ENCODE measurements around the gene VAV2. TPM values are rescaled to one million over a fixed set of nuclear protein-coding genes. Genes with fewer than 3 reads are reported as not detected.

Gene VAV2
- total and polyA plus RNA-seq, 9 of the 15 experiments (the other 6 are each of a cell fraction or from before 2014, with no cell fraction given) = 0.01 to 2.7 (median 1.0) TPM; not detected in 1

GRCh38 chr9:133796562-133796961, 195.6 kb downstream of the VAV2 start:
- Histone ChIP-seq H3K9me3 (replicated peaks; ENCODE audit: control insufficient read depth, insufficient read depth, low read depth, low read length) (no peaks in the 10 kb centered on the region), H3K4me2 (ENCODE audit: insufficient read depth, low read length) (no peak overlapping the region), H3K79me2 (ENCODE audit: control insufficient read depth, insufficient read depth, low read length) (no peaks in the 10 kb centered on the region), H3K4me1 (replicated peaks in 1 of 2; ENCODE audit: control insufficient read depth in 2 of 2, insufficient read depth in 2 of 2, low read length in 2 of 2) (peaks cover 0 to 18% of the 10 kb centered on the region in 2 experiments; a peak in 2 of 5 replicates), H2AFZ (ENCODE audit: low read depth, low read length) (no peak overlapping the region), H3K36me3 (ENCODE audit: control insufficient read depth, insufficient read depth, low read length) (no peaks in the 10 kb centered on the region), H3K4me3 (no peak overlapping the region), H3K27ac (ENCODE audit: extremely low read depth, low read depth, low read length) (no peak overlapping the region), H3K27me3 (ENCODE audit: control insufficient read depth in 2 of 2, insufficient read depth in 2 of 2, low read length in 2 of 2) (peaks cover 15 to 76% of the 10 kb centered on the region in 2 experiments; a peak in 4 of 5 replicates), H4K20me1 (replicated peaks; ENCODE audit: control insufficient read depth, insufficient read depth, low read length) (peaks cover 4% of the 10 kb centered on the region), H3K9ac (ENCODE audit: insufficient read depth in 1 of 2, low read depth in 2 of 2, low read length in 2 of 2) (no peak overlapping the region), H3K9me1 (ENCODE audit: control insufficient read depth, insufficient read depth, low read length) (no peaks in the 10 kb centered on the region)
- intact Hi-C loops (cut with micrococcal nuclease) (no loop called here), in situ Hi-C loops (cut with MboI) (no loop called here)
- CTCF ChIA-PET (ENCODE audit: low intra/inter-chr PET ratio) = no interaction called here
- POLR2A ChIA-PET = no interaction called here
- FAIRE-seq (no peak), ATAC-seq (no peak), DNase-seq (ENCODE audit: extremely low read depth in 1 of 4, low spot score in 3 of 4) (no peak)
- no TSS peak for BruUV-seq (replicated peaks)
- no peak for TF ChIP-seq PTRF (tag; IDR thresholded peaks at IDR 0.05)
- no peak for TF ChIP-seq U2AF1 (optimal IDR thresholded peaks at IDR 0.05; ENCODE audit: low read depth, low read length)
- TF ChIP-seq ZNF318 (IDR thresholded peaks at IDR 0.05; ENCODE audit: borderline replicate concordance in 1 of 2, low read depth in 1 of 2) = no peak
- no peak for TF ChIP-seq MED1 (CRISPR knock-in tag; IDR thresholded peaks at IDR 0.05; ENCODE audit: borderline replicate concordance)
- TF ChIP-seq ZNF445 (CRISPR knock-in tag; IDR thresholded peaks at IDR 0.05; ENCODE audit: low read depth) = no peak
- TF ChIP-seq STAT6 (CRISPR knock-in tag; IDR thresholded peaks at IDR 0.05) = no peak
- no peak for TF ChIP-seq PHB (CRISPR knock-in tag; IDR thresholded peaks at IDR 0.05)
- no peak for TF ChIP-seq ELK1 (CRISPR knock-in tag; IDR thresholded peaks at IDR 0.05)
- TF ChIP-seq CHD4 (IDR thresholded peaks at IDR 0.05; ENCODE audit: insufficient read depth, insufficient replicate concordance, low read depth, low read length, poor library complexity, severe bottlenecking) = no peak
- WGBS (ENCODE audit: insufficient coverage, low coverage, missing lambda C conversion rate) = 26% methylated on average over 9 of the region's 11 CpGs

Data from K562 (cell line).